Measurements from ENCODE around the gene FOLR3.

Gene FOLR3

GRCh38 chr11:72132646-72133045, 2.9 kb upstream of the FOLR3 start:
- no peaks in the 10 kb centered on the region for H3K4me1 ChIP-seq
- H3K4me3 ChIP-seq (ENCODE audit: low read depth, low read length): no peak overlapping the region
- H3K36me3 ChIP-seq (ENCODE audit: control insufficient read depth, insufficient read depth, low read length): no peaks in the 10 kb centered on the region
- H3K9me3 ChIP-seq (ENCODE audit: control insufficient read depth, low read length): no peaks in the 10 kb centered on the region
- H2AFZ ChIP-seq: no peak overlapping the region
- no peaks in the 10 kb centered on the region for H3K79me2 ChIP-seq
- H3K27me3 ChIP-seq (ENCODE audit: control insufficient read depth, insufficient read depth, low read length): no peaks in the 10 kb centered on the region
- no peak for TF ChIP-seq CTCF (IDR thresholded peaks at IDR 0.05)
- H3K27ac ChIP-seq: no peak overlapping the region
- H3K4me2 ChIP-seq (ENCODE audit: low read length): no peak overlapping the region
- no peak overlapping the region for H3K9ac ChIP-seq

- H3K27ac ChIP-seq: no peak overlapping the region
- no peak for TF ChIP-seq CTCF (IDR thresholded peaks at IDR 0.05)
- H3K36me3 ChIP-seq (ENCODE audit: control insufficient read depth, insufficient read depth, low read length): no peaks in the 10 kb centered on the region
- no peak overlapping the region for H2AFZ ChIP-seq
- no peaks in the 10 kb centered on the region for H3K79me2 ChIP-seq
- H3K27me3 ChIP-seq (ENCODE audit: control insufficient read depth, insufficient read depth, low read length): no peaks in the 10 kb centered on the region
- no peak overlapping the region for H3K4me2 ChIP-seq (ENCODE audit: low read length)
- H3K9ac ChIP-seq: no peak overlapping the region
- H3K4me1 ChIP-seq: no peaks in the 10 kb centered on the region
- no peak overlapping the region for H3K4me3 ChIP-seq (ENCODE audit: low read depth, low read length)
- no peaks in the 10 kb centered on the region for H3K9me3 ChIP-seq (ENCODE audit: control insufficient read depth, low read length)
Measured at GRCh38 chr11:72135891-72136683, 562 bp downstream of the FOLR3 start.

- no peaks in the 10 kb centered on the region for H3K36me3 ChIP-seq (ENCODE audit: control insufficient read depth, insufficient read depth, low read length)
- H3K9me3 ChIP-seq (ENCODE audit: control insufficient read depth, low read length): no peaks in the 10 kb centered on the region
- no peak overlapping the region for H3K4me3 ChIP-seq (ENCODE audit: low read depth, low read length)
- no peak overlapping the region for H2AFZ ChIP-seq
- H3K4me2 ChIP-seq (ENCODE audit: low read length): no peak overlapping the region
- no peak for TF ChIP-seq CTCF (IDR thresholded peaks at IDR 0.05)
- H3K79me2 ChIP-seq: no peaks in the 10 kb centered on the region
- no peaks in the 10 kb centered on the region for H3K4me1 ChIP-seq
- H3K27ac ChIP-seq: no peak overlapping the region
- H3K9ac ChIP-seq: no peak overlapping the region
- H3K27me3 ChIP-seq (ENCODE audit: control insufficient read depth, insufficient read depth, low read length): no peaks in the 10 kb centered on the region
Measured at GRCh38 chr11:72136684-72137262, 1.2 kb downstream of the FOLR3 start.

- H3K79me2 ChIP-seq: no peaks in the 10 kb centered on the region
- no peak overlapping the region for H3K4me3 ChIP-seq (ENCODE audit: low read depth, low read length)
Measured at GRCh38 chr11:72138821-72139390, 3.4 kb downstream of the FOLR3 start.

More at GRCh38 chr11:72138821-72139390, 3.4 kb downstream of the FOLR3 start:
- Histone ChIP-seq H3K9ac (no peak overlapping the region), H3K4me2 (ENCODE audit: low read length) (no peak overlapping the region), H3K36me3 (ENCODE audit: control insufficient read depth, insufficient read depth, low read length) (no peaks in the 10 kb centered on the region), H3K27me3 (ENCODE audit: control insufficient read depth, insufficient read depth, low read length) (no peaks in the 10 kb centered on the region), H3K9me3 (ENCODE audit: control insufficient read depth, low read length) (no peaks in the 10 kb centered on the region), H2AFZ (no peak overlapping the region), H3K27ac (no peak overlapping the region), H3K4me1 (no peaks in the 10 kb centered on the region)
- no peak for TF ChIP-seq CTCF (IDR thresholded peaks at IDR 0.05)

Data from parathyroid adenoma (tissue), 2 donors.